Osteocyte (in vitro differentiated cells): ENCODE results near the gene NELL2. TPM values are rescaled to one million over a fixed set of nuclear protein-coding genes. Genes with fewer than 3 reads are reported as not detected.
"Not testable (repeated sequence)": the region's sequence is repeated elsewhere in the genome, so short reads cannot be mapped to it uniquely, and the experiment has no call there.

Source experiments
- DNase-seq: peaks from one replicate; pipeline ENCODE4 v3.0.0; 2021; ENCODE audit warnings: mixed read lengths; ENCODE audit not compliant: unreplicated experiment; ENCODE audit errors: extremely low spot score
- H3K27ac Mint-ChIP-seq: one replicate; pipeline ENCODE4 v1.8.0; 2021; ENCODE audit warnings: mild to moderate bottlenecking, mixed read lengths; ENCODE audit not compliant: unreplicated experiment
- H3K27me3 Mint-ChIP-seq: one replicate; pipeline ENCODE4 v1.8.0; 2021; ENCODE audit warnings: mixed read lengths; ENCODE audit not compliant: unreplicated experiment
- H3K36me3 Mint-ChIP-seq: one replicate; pipeline ENCODE4 v1.8.0; 2021; ENCODE audit warnings: mixed read lengths; ENCODE audit not compliant: unreplicated experiment
- H3K4me1 Mint-ChIP-seq: one replicate; pipeline ENCODE4 v1.8.0; 2021; ENCODE audit warnings: mixed read lengths; ENCODE audit not compliant: unreplicated experiment
- H3K4me3 Mint-ChIP-seq: one replicate; pipeline ENCODE4 v1.8.0; 2021; ENCODE audit warnings: mild to moderate bottlenecking, moderate library complexity, mixed read lengths; ENCODE audit not compliant: unreplicated experiment
- H3K9me3 Mint-ChIP-seq: one replicate; pipeline ENCODE4 v1.8.0; 2021; ENCODE audit warnings: mixed read lengths; ENCODE audit not compliant: unreplicated experiment
- total RNA-seq: library from RNA; stranded (reverse); gene quantifications from 2 replicates; pipeline ENCODE4 v1.2.1, GENCODE V29; 2021
- TF ChIP-seq, protein P1 (sequence below): fragments of 200-600 bp; sonication (generic); IDR thresholded peaks from 2 replicates; pipeline ENCODE4 v1.5.0; 2021; ENCODE audit warnings: antibody characterized with exemption, mild to moderate bottlenecking, moderate library complexity

The NELL2 gene
- total RNA-seq, 1 donor from 2014 or later, result not detected

DNA sequence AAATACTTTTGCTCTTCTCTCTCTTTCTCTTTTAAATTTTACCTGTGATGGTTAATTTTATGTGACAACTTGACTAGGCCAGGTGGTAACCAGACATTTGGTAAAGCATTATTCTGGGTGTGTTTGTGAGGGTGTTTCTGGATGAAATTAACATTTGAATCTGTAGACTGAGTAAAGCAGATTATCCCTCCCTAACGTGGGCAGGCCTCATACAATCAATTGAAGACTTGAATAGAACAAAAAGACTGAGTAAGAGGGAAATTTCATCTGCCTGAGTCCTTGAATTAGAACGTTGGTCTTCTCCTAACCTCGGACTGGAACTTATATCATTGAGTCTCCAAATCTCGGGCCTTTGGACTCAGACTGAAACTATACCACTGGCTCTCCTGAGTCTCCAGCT lies 182.1 kb downstream of the NELL2 start:
- Mint-ChIP-seq H3K27me3 (no peaks in the 10 kb centered on the region), H3K9me3 (peaks cover 3% of the 10 kb centered on the region), H3K4me3 (no peak overlapping the region), H3K36me3 (no peaks in the 10 kb centered on the region), H3K27ac (no peak overlapping the region), H3K4me1 (no peaks in the 10 kb centered on the region)
- no peak for DNase-seq
- TF ChIP-seq, protein P1, sequence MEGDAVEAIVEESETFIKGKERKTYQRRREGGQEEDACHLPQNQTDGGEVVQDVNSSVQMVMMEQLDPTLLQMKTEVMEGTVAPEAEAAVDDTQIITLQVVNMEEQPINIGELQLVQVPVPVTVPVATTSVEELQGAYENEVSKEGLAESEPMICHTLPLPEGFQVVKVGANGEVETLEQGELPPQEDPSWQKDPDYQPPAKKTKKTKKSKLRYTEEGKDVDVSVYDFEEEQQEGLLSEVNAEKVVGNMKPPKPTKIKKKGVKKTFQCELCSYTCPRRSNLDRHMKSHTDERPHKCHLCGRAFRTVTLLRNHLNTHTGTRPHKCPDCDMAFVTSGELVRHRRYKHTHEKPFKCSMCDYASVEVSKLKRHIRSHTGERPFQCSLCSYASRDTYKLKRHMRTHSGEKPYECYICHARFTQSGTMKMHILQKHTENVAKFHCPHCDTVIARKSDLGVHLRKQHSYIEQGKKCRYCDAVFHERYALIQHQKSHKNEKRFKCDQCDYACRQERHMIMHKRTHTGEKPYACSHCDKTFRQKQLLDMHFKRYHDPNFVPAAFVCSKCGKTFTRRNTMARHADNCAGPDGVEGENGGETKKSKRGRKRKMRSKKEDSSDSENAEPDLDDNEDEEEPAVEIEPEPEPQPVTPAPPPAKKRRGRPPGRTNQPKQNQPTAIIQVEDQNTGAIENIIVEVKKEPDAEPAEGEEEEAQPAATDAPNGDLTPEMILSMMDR, result no peak

DNA sequence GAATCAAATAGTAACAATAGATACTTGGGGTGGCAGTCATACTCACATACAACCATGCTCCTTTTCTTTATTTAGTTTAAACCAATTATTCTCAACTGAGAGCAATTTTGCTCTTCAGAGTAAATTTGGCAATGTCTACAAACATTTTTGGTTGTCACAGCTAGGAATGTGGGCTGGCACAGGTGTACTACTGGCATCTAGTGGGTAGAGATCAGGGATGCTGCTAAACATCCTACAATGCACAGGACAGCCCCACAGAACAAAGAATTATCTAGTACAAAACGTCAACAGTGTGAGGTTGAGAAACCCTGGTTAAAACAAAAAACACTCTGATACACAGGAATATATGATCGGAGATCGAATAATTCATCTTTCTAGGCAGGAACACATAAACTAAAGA lies 186.5 kb downstream of the NELL2 start:
- Mint-ChIP-seq H3K4me1 (no peaks in the 10 kb centered on the region), H3K27ac (no peak overlapping the region), H3K36me3 (no peaks in the 10 kb centered on the region), H3K27me3 (no peaks in the 10 kb centered on the region), H3K4me3 (no peak overlapping the region), H3K9me3 (peaks cover 3% of the 10 kb centered on the region)
- TF ChIP-seq, protein P1, result no peak
- DNase-seq, result no peak

DNA sequence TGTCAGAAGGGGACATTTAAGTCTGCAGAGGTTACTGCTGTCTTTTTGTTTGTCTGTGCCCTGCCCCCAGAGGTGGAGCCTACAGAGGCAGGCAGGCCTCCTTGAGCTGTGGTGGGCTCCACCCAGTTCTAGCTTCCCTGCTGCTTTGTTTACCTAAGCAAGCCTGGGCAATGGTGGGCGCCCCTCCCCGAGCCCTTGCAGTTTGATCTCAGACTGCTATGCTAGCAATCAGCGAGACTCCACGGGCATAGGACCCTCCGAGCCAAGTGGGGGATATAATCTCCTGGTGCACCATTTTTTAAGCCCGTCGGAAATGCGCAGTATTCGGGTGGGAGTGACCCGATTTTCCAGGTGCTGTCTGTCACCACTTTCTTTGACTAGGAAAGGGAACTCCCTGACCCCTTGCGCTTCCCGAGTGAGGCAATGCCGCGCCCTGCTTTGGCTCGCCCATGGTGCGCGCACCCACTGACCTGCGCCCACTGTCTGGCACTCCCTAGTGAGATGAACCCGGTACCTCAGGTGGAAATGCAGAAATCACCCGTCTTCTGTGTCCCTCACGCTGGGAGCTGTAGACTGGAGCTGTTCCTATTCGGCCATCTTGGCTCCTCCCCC lies 189.2 kb downstream of the NELL2 start:
- not testable (repeated sequence) for H3K4me1 Mint-ChIP-seq, H3K36me3 Mint-ChIP-seq, H3K4me3 Mint-ChIP-seq, H3K27me3 Mint-ChIP-seq, H3K9me3 Mint-ChIP-seq, H3K27ac Mint-ChIP-seq, DNase-seq

DNA sequence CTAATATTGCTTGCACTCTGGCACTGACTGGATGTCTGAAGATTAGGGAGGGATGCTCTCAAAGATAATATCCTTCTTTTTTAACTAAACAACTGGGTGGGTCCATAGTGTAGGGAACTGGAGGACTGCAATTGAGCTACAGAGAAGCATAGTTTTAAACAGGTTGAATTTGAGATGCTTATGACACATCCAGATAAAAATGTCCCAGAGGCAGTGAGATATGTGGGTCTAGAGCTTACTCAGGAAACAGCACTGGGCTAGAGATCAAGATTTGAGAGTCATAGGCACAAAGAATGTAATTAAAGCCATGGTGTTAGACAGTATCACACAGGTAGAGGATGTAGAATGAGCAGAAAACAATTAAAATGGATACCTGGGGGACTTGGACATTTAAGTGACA lies 198.4 kb downstream of the NELL2 start:
- TF ChIP-seq, protein P1, result no peak
- no peak for DNase-seq
- Mint-ChIP-seq H3K36me3 (no peaks in the 10 kb centered on the region), H3K27me3 (no peaks in the 10 kb centered on the region), H3K4me3 (no peak overlapping the region), H3K9me3 (peaks cover 2% of the 10 kb centered on the region), H3K4me1 (no peaks in the 10 kb centered on the region), H3K27ac (no peak overlapping the region)

DNA sequence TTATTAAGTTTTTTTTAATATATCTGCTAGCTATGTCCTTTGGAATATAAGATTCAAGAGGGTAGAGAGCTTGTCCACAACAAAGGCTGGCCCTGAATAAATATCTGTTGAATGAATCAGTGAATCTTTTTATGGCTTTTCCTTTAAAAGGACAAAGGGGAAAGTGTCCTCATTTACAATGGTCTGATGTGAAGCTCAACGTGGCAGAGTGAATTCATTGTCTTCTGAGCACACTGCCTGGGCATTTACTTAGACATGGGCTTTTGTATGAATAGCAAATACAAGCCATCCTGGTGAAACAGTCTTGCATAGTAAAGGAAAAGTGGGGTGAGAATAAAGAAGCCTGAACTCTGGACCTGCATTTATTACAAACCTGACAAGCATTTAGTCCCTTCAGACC lies 201.2 kb downstream of the NELL2 start:
- peaks cover 7% of the 10 kb centered on the region for H3K9me3 Mint-ChIP-seq
- DNase-seq, result no peak
- TF ChIP-seq, protein P1, result no peak
- H3K27ac Mint-ChIP-seq, result no peak overlapping the region
- no peaks in the 10 kb centered on the region for H3K27me3 Mint-ChIP-seq
- H3K4me3 Mint-ChIP-seq, result no peak overlapping the region
- no peaks in the 10 kb centered on the region for H3K36me3 Mint-ChIP-seq
- H3K4me1 Mint-ChIP-seq, result no peaks in the 10 kb centered on the region

DNA sequence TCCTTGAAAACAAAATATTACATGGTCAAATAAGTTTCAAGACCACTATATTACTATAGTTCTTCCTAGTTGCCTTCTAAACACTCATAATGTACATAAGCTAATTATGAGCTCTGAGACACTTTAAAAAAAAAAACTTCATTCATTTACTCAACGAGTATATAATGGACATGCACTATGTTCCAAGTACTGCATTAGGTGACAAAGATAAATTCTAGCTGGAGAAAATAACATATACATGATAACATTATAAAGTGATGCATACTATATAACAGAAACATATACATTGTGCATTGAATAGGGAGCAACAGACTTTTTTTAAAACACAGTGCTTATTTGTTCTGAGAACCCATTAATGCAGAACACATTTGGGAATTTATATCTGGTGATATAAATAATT lies 202.3 kb downstream of the NELL2 start:
- Mint-ChIP-seq H3K27ac (no peak overlapping the region), H3K4me1 (no peaks in the 10 kb centered on the region), H3K36me3 (no peaks in the 10 kb centered on the region), H3K9me3 (peaks cover 15% of the 10 kb centered on the region), H3K27me3 (no peaks in the 10 kb centered on the region), H3K4me3 (no peak overlapping the region)
- DNase-seq, result no peak
- TF ChIP-seq, protein P1, result no peak
